ENCODE data around the gene TBC1D22A.

TBC1D22A gene

DNA sequence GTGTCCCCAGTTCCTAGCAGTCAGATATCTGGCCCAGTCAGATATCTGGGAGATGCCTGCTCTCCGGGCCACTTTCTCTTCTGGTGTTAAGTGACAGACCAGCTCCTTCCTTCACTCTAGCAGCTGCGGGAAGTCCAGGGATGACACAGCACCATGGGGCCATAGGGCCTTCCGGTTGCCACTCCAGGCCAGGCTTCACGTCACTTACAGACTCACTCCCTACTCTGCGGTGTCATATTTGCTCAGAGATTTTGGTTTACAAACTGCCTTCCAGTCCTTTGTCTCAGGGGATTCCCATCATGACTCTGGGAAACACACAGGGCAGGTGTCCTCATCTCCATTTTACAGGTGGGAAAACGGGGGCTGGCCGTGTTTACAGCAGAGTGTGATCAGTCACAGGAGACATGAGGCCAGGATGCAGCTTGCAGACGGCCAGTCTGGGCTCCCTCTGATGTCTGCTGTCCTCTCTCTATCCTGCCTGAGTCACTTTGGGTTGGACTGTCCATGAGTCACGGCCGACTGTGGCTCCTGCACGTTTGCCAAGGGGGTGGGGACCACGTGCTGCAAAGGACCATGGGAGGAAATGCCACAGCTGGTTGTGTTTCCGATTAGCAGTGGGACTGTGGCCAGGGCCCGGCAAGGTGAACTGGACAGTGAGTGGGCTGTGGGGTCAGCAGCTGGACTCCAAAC, 8.2 kb upstream of the TBC1D22A start:
- DNase-seq = no peak

DNA sequence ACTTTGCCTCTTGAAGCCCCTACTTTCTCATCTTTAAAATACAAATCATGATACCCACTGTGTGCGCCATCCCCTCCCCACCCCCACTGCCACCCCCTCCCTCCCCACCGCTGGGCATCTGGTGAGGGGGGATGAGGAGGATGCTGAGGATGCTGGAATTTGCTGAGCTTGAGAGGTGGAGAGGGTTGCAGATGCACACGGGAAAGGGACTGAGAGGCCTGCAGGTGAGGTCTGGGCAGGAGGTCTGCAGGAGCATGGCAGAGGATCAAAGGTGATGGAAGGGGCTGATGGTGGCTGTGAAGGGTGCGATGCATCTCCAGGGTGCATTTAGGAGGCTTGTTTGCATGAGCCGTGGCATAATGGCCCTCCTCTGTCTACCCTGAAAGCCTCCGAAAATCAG, 7.6 kb upstream of the TBC1D22A start:
- DNase-seq = no peak

DNA sequence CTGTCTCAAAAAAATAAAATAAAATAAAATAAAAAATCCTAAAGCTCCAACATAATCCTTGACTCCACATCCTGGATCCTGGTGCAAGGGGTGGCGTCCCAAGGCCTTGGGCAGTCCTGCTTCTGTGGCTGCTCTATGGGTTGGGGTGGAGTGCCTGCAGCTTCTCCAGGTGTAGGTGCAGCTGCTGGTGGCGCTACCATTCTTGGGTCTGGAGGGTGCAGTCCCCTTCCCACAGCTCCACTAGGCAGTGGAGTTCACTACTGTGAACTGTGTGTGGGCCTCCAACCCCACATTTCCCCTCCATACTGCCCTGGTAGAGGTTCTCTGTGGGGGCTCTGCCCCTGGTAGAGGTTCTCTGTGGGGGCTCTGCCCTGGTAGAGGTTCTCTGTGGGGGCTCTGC, 6.9 kb upstream of the TBC1D22A start:
- DNase-seq = no peak

DNA sequence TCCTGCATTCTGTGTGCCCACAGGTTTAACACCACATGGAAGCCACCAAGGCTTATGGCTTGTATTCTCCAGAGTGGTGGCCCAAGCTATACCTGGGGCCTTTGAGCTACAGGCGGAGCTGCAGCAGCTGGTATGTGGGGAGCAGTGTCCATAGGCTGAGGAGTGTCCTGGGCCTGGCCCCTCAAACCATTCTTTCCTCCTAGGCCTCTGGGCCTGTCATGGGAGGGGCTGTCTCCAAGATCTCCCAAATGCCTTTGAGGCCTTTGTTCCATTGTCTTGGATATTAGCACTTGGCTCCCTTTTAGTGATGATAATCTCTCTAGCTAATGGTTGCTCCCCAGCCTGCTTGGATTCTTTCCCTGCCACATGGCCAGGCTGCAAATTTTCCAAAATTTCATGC, 6.4 kb upstream of the TBC1D22A start:
- no peak for DNase-seq

DNA sequence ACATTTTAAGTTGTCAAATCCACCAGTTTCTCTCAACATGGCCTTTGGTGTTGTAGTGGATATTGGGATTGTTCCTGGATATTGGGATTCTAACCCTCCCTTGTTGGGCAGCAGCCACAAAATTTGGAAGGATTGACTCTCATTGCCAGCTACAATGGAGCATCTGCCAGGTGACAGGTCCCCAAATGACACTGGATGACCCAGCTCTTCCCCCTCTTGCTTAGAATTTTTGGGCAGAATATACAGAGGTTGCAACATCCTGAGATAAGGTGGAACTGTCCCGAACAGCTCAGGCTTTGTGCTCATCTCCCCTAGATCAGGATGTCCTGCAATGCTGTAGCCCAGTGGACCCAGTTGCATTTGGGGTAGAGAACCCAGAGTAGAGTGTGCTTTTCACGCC, 5.3 kb upstream of the TBC1D22A start:
- no peak for DNase-seq

DNA sequence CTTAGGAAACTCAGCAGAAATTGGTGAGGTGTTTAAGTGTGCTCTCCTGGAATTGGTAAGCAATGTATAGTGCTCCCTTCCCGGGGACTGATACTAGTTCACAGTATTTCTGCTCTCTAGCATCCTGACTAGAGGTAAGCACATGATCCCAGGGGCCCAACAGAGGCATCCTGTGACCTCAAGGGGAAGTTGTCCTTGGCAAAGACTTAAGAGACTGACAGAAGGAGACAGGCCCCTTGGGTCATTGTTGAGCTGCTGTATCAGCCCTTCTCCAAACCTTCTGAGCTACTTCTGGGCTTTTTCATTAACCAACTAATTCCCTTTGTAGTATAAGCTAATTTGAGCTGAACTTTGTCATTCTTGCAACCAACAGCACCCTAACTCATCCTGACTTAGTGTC, 4.3 kb upstream of the TBC1D22A start:
- DNase-seq = no peak

DNA sequence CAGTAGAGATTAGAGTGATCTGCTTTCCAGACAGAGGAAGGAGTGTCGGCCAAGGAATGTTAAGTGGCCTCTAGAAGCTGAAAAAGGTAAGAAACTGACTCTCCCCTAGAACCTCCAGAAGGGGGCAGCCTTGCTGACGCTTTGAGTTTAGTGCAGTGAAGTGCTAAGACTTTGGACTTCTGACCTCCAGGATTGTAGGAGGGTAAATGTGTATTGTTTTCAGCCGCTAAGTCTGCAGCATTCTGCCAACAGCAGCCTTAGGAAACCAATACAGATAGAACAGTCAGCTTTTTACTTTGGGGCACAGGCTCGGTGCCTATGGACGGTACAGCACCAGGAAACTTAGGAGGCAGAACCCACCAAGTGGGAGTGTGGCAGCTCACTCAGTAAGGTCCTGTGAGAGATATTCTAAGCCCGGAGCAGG, 3.6 kb upstream of the TBC1D22A start:
- DNase-seq = no peak

DNA sequence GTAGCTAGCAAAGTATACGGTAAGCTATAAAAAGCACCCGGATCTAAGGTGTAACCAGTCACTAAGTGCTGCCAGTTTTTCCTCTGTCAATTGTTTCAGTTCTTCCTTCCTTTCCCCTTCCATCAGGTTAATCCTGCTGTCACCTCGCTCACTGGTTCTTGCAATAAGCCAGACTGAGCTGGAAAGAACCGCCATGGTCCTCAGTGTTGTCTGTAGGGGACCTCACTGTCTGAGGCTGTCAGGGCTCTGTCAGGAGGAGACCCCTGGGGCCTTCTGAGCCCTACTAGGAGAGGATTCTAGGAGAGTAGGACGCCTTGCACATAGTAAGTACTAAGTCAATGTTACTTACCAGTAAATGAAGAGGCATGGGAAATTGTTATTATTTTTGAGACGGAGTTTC, 1.4 kb upstream of the TBC1D22A start:
- no peak for DNase-seq

DNA sequence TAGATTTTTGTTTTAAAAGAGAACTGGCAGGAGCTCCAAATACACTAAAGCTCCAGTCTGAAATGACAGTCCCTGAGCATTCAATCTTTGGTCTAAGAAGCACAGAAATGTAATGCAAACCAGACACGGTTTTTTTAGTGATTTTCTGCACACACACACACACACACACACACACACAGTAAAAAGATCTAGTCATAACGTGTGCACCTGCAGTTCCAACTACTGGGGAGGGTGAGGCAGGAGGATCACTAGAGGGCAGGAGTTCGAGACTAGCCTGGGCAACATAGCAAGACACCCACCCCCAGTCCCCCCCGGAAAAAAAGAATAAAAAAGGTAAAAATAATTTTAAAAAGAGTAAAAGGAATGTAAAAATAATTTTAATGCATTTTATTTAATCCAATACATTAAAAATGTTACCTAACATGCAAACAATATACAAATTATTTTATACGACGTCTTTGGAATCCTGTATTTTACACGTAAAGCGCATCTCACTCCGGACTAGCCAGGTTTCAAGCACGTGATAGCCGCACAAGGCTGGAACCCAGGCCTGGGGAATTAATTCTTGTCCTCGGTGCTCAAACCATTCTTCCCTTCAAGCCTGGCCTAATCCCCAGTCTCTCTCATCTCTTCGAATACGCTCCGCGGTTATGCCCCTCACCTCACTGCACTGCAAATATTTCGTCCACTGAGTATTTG, 762 bp upstream of the TBC1D22A start:
- no peak for DNase-seq

DNA sequence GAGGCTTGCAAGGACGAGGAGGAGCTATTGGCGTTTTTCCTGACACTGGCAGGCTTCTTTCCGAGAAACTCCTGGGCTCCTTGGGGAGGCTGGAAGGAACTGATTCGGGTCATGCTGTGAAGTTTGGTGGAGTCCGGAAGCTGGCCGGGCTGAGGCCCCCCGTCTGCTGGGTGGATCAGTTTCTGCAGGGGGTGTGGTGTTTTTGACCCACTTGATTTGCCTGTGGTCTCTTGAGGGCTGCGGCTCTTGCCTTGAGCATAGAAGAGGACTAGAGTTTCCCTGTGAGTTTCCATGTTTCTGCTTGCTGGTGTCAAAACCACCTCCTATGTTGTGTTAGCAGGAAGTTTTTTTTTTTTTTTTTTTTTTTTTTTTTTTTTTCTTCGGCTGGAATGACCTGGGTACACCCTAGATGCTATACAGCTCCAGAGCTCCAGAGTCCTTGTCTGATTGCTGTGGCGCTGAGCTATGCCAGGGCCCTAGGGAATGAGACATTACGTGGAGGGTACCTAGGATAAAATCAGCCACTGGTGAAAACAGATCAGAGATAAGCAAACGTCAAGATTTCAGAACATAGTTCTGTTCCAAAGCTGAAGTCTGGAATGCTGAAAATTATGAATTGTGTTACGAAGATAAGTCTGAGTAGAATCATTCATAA, 728 bp downstream of the TBC1D22A start:
- DNase-seq = no peak

DNA sequence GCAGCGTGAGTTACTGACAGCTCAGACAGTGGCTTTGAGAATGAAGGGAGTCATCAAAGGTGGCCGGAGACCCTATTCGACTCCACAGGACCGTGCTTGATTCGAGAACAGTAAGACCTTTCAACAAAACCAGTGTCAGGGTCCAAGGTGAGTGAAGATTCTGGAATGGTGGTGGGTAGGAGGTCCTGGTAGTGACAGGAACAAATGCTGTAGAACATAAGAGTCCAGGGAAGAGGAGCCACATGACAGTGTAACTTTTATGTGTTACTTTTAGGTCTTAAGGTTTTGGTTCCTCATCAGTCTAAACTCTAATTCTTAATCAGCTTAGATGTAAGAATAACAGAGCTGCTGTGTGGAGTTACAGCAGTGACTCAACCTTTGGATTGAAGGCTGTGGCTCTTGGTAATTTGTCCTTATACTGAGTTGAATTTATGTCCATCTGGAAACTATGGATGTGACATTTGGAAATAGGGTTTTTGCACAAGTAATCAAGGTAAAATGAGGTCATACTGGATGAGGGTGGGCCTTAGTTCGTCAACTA, 1.8 kb downstream of the TBC1D22A start:
- DNase-seq = no peak

DNA sequence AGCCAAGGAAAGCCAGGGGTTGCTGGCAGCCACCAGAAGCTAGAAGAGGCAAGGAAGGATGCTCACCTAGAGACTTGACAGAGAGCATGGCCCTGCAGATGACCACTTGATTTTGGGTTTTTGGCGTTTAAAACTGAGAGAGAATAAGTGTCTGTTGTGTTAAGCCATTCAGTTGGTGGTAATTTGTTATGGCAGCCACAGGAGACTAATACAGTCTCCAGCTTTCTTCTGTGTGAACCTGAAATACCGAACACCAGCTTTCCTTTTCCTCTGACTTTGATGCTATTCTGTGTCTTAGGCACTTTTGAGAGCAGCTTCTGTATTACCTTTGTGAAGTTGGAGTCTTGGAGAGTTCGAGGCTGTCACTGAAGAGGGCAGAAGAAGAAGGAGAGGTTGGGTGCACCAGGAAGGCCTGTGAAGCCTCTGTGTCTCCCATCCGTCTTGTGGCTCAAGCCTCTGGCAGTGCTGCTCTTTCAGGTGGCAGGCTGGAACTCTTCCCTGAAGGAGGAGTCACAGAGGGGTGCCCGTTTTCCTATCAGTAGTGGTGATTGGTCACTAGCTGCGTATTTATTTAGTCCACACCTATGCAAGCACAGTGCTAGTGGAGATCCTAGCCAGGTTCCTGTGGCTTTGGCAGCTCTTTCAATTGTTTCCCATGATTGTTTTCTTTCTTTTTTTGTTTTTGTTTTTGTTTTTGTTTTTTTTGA, 2.5 kb downstream of the TBC1D22A start:
- no peak for DNase-seq

DNA sequence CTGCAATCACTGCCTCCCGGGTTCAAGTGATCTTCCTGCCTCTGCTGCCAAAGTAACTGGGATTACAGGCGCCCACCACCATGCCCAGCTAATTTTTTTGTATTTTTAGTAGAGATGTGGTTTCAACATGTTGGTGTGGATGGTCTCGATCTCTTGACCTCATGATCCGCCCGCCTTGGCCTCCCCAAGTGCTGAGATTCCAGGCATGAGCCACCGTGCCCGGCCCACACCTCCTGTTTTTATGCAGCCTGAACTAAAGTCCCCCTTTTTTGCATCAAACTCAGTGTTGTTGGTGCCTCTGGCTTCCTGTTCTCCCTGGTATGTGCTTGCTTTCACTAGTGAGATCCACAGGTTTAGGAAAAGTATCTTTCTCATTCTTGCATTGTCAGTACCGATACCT, 4.2 kb downstream of the TBC1D22A start:
- DNase-seq = no peak

DNA sequence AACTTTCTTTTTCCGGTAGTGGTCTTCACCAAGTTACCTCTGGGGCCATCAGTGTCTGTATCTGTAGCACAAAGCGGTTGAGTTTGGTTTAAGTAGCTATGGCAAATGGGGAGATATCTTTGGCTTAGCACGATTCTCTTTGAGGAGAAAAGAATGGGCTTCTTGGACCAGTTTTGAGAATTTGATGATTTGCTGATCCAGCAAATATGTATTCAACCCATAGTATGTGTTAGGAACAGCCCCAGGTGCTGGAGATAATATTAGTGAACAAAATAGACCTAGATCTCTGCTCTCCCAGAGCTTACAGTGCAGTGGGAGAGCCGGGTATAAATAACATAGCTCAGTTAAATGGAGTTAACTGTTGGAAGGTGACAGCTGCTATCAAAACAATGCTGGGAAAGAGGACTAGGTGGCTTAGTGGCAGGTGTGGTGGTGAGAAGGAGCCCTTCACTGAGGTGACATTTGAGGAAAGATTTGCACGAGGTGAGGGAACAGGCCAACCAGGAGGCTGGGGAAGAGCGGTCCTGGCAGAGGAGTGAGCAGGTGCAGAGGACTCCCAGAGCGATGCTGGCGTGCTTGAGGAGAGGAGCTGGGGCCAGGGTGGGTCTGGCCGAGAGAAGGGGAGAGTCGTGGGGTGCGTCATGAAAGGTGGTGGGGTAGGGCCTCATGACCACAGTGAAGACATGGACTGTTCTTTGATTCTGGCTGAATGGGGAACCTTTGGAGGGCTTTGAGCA, 5.0 kb downstream of the TBC1D22A start:
- DNase-seq = no peak

DNA sequence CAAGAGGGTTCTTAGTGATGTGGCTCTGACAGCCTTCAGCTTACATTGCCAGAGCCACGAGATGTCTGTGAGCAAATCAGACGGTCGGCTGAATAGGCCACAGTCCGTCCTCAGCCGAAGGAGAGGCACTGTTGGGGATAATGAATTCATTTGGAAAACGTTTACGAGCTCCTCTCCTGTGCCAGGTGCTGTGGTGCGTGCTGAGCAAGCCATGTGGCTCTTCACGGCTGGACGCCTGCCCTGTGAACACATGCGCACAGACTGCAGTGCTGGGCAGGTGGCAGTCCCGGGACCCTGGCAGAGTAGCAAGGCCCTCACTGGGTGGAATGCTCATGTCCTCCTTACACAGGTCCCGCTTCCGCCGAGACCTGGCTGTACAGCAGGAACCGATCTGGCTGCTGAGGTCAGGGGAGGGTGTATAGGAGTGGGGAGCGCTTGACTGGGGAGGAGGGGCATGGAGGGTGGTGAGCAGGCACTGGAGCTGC, 6.8 kb downstream of the TBC1D22A start:
- DNase-seq = no peak

DNA sequence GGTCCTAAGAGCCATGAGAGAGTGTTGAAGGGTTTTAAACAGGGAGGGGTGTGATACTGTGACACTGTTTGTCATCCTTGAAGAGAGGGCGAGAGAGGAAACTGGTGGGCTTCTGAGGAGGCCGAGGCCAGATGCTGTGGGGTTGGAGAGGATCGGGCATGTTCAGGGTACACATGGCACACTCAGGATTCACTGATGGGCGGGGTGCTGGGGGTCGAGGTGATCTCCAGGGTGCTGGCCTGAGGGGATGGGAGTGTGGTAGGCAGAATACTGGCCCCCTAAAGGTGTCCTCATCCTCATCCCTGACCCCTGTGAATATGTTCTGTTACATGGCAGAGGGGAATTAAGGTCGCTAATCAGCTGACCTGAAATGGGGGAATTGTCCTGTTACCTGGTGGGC, 7.3 kb downstream of the TBC1D22A start:
- DNase-seq = no peak

DNA sequence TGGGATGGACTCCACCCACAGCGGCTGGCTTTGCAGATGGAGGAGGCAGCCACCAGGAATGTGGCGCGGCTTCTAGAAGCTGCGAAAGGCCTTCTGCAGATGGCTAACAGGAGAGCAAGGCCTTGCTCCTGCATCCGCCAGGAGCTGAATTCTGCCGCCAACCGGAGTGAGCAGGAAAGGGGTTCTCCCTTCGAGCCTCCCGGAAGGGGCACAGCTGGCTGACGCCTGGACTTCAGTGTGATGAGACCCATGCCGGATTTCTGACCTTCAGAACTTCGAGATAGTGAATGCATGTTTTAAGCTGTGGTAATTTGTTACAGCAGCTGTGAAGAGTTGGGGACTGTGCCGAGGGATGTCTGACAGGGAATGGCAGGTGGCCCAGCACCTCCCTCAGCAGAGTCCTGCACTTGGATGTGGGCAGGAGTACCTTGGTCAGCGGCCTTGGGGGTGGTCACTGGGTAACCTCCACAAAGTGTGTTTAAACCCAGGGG, 7.7 kb downstream of the TBC1D22A start:
- DNase-seq = no peak

DNA sequence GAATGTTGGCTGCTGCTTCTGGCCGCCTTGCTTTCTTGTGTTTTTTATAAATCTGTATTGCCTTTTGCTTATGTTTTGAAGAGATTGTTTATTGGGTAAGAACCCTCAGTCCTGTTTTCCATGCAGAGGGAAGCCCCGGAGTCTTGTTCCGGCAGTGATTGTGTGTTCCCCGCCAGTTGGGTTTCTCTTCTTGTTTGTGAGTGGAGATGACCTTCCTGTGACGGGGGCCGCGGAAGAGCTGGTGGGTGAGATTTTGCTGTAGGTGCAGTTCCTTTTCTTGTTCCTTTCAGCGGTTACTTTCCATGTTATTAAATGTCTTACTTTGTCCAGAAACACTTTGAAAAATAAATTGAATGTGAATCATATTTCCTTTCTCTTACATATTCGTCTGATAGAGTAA, 8.3 kb downstream of the TBC1D22A start:
- no peak for DNase-seq

DNA sequence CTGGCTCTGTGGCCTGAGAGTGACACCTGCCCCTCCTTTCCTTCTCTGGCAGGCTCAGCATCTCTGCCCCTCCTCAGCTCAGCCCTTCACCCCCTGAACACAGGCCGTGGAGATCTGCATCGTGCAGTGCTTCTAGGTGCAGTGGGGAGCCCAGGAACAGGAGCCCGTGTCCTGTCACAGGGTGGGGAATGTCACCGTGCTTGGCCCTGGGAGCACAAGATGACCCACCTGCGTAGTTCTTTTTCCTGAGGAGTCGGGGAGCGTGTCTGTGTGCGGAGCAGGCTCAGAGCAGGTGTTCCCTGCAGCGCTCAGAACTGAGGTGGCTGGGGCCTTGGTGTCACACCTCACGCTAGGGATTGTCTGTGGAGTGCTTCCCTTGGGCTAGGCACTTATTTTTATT, 10.6 kb downstream of the TBC1D22A start:
- DNase-seq = no peak

DNA sequence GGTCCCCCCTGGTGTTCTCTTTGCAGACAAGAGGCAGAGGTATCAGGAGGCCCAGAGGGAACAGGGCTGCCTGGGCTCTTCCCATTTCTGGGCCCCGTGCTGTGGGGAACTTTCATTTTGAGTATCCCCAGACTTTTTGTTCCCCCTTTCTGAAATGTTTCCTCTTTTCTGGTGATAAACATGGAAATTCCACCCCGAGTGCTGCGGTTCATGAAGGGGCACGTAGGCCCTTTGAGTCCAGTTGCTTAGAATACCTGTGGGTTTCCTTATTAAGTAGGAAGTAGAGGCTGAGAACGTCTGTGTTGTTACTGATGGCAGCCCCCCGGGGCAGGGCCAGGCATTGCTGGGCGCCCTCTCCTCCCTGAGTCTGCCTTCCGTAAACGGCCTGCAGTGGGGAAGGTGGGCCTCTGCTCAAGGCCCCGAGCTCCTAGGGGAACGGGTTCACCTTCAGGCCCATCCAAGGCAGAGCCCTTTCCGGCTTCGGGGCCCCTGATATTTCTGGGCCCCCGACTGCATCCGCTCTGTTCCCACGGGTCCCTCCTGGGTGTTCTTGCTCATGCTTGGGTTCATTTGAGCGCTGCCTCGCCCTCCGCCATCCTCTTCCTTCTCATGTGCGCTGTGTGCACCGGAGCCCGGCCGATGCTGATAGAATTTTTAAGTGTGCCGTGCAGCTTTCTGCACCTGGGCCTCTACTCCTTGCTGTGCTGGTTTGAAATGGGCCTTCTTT, 12.0 kb downstream of the TBC1D22A start:
- DNase-seq = peak; percentile 71

DNA sequence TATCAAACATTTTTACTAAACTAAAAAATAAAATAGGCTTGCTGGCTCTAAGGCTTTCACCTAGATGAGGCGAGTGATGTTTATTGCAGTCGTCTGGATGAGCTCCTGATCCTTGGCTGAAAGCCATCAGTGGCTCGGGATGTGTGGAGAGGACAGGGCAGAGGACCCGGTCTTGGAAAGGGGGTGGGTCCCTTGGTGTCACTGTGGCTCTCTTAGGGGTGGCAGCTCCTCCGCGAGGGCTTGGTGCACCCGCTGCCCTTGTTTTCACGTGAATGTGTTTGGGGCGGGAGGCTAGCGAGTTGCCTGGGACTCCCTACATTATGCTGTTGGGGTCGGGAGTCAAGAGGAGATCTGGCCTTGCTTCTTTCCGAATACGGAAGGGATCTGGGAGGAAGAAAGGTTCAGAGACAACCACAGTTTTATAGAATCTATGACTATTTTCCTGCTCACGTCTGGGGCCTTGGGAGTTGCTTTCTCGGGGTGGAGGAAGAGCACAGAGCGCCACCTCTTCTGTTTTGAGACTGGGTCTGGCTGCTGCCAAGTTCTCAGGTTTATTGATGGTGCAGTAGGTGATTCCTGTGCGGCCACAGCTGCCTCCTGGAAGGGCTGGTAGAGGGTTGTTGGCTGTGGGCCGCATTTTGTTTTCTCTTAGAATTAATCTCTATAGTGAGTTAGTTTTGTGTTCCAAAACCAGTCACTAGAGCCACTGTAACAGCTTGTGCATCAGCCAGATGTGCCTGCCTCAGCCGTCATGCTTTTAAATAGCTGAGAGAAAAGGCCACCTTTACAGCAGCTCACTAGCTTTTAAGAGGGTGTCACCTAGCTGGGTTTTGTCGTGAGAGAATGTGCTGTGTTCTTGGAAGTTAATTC, 12.8 kb downstream of the TBC1D22A start:
- no peak for DNase-seq
